ENCODE data around the gene CXCL16. TPM values are rescaled to one million over a fixed set of nuclear protein-coding genes. Genes with fewer than 3 reads are reported as not detected.
A peak's percentile ranks its signal among the peaks of the same experiment; 100 is the strongest.

CXCL16 gene
- total RNA-seq, 1 donor from 2014 or later = not detected

DNA sequence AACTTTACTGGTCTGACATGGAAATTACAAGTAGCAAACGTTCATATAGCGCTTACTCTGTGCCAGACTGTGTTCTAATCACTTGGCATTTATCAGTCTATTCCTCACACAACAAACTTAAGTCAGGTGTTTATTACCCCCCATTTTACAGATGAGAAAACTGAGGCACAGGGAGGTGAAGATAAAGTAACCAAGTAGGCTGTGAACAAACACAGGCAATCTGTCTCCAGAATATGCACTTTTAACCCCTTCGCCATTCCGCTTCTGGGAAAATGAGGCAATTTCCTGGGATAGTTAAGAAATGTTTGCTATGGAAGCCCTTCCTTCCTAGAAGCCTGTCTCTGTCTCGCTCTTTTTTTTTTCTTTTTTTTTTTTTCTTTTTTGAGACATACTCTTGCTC, 12.2 kb upstream of the CXCL16 start:
- no peak for TF ChIP-seq CTCF (IDR thresholded peaks at IDR 0.05; ENCODE audit: partially characterized antibody, unreplicated experiment)
- no peak for DNase-seq
- Mint-ChIP-seq H3K4me1 (ENCODE audit: low read depth, unreplicated experiment) (no peaks in the 10 kb centered on the region), H3K36me3 (ENCODE audit: unreplicated experiment) (no peaks in the 10 kb centered on the region), H3K27me3 (ENCODE audit: unreplicated experiment) (no peaks in the 10 kb centered on the region), H3K9me3 (ENCODE audit: unreplicated experiment) (peaks cover 5% of the 10 kb centered on the region), H3K4me3 (ENCODE audit: unreplicated experiment) (no peak overlapping the region), H3K27ac (ENCODE audit: unreplicated experiment) (peak overlapping the region; percentile 6)

- Mint-ChIP-seq H3K27me3 (ENCODE audit: unreplicated experiment) (no peaks in the 10 kb centered on the region), H3K27ac (ENCODE audit: unreplicated experiment) (no peak overlapping the region), H3K9me3 (ENCODE audit: unreplicated experiment) (peaks cover 5% of the 10 kb centered on the region), H3K4me3 (ENCODE audit: unreplicated experiment) (no peak overlapping the region), H3K4me1 (ENCODE audit: low read depth, unreplicated experiment) (no peaks in the 10 kb centered on the region), H3K36me3 (ENCODE audit: unreplicated experiment) (no peaks in the 10 kb centered on the region)
- TF ChIP-seq CTCF (IDR thresholded peaks at IDR 0.05; ENCODE audit: partially characterized antibody, unreplicated experiment) = no peak
- DNase-seq = no peak
Observed at GRCh38 chr17:4750606-4751005, 10.9 kb upstream of the CXCL16 start.

- no peak for TF ChIP-seq CTCF (IDR thresholded peaks at IDR 0.05; ENCODE audit: partially characterized antibody, unreplicated experiment)
- Mint-ChIP-seq H3K36me3 (ENCODE audit: unreplicated experiment) (no peaks in the 10 kb centered on the region), H3K4me3 (ENCODE audit: unreplicated experiment) (no peak overlapping the region), H3K27ac (ENCODE audit: unreplicated experiment) (no peak overlapping the region), H3K4me1 (ENCODE audit: low read depth, unreplicated experiment) (no peaks in the 10 kb centered on the region), H3K27me3 (ENCODE audit: unreplicated experiment) (peaks cover 5% of the 10 kb centered on the region), H3K9me3 (ENCODE audit: unreplicated experiment) (peaks cover 4% of the 10 kb centered on the region)
- no peak for DNase-seq
Observed at GRCh38 chr17:4748686-4749085, 9.0 kb upstream of the CXCL16 start.

DNA sequence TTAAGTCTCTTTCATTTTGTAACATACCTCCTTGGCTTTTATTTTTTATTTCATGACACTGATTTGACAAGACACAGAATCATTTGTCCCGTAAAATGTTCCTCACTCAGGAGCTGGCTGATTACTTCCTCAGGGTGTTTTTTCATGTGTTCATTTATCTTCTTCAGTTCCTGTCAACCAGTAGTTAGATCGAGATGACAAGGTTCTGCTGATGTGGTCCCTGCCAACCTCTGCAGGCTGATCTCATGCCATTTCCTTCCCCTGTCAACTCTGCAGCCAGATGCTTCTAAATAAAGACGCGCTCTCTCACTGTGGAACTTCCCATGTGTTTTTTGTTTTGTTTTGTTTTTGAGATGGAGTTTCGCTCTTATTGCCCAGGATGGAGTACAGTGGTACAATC, 8.1 kb upstream of the CXCL16 start:
- peaks cover 4% of the 10 kb centered on the region for H3K9me3 Mint-ChIP-seq (ENCODE audit: unreplicated experiment)
- no peak for DNase-seq
- no peaks in the 10 kb centered on the region for H3K36me3 Mint-ChIP-seq (ENCODE audit: unreplicated experiment)
- H3K27me3 Mint-ChIP-seq (ENCODE audit: unreplicated experiment) = peaks cover 8% of the 10 kb centered on the region
- no peak for TF ChIP-seq CTCF (IDR thresholded peaks at IDR 0.05; ENCODE audit: partially characterized antibody, unreplicated experiment)
- H3K27ac Mint-ChIP-seq (ENCODE audit: unreplicated experiment) = no peak overlapping the region
- no peaks in the 10 kb centered on the region for H3K4me1 Mint-ChIP-seq (ENCODE audit: low read depth, unreplicated experiment)
- H3K4me3 Mint-ChIP-seq (ENCODE audit: unreplicated experiment) = no peak overlapping the region

DNA sequence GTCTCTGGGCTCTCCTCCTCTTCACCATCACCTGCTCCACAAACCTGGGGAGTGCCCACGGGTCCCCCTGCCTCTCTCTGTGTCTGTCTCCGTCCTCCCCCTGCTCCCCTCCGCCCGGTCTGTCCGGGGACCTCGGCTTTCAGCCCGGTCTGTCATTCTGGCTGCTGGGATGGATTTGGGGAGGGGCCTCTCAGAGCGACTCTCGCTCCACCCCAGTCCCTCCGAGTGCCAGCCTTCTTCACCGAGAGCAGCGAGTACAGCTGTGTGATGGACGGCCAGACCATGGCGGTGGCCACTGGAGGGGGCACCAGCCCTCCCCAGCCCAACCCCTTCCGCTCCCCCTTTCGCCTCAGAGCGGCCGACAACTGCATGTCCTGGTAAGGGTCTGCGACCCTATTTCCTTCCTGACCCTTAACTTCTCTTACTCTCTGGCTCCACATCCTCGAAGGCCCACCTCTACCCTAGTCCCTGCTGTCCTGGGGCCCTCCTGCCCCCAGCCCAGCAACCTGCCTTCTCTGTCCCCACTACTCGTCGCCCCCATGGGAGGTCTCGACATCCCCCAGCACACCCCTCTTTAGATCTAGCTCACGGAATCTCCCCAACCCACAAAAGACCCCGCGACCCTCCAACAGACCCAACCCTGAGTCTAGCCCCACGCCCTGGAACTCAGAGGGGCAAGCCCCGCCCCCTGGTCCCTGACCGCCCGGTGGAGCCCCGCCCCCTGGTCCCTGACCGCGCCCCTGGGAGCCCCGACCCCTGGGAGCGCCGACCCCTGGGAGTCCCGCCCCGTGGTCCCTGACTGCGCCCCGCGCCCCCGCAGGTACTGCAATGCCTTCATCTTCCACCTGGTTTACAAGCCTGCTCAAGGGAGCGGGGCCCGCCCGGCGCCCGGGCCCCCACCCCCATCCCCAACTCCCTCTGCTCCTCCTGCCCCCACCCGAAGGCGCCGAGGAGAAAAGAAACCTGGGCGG, 5.6 kb upstream of the CXCL16 start:
- H3K27ac Mint-ChIP-seq (ENCODE audit: unreplicated experiment) = no peak overlapping the region

More for the DNA sequence above, 5.6 kb upstream of the CXCL16 start:
- Mint-ChIP-seq H3K9me3 (ENCODE audit: unreplicated experiment) (peaks cover 2% of the 10 kb centered on the region), H3K36me3 (ENCODE audit: unreplicated experiment) (peaks cover 3% of the 10 kb centered on the region), H3K4me3 (ENCODE audit: unreplicated experiment) (peak overlapping the region; percentile 34), H3K4me1 (ENCODE audit: low read depth, unreplicated experiment) (no peaks in the 10 kb centered on the region), H3K27me3 (ENCODE audit: unreplicated experiment) (peaks cover 17% of the 10 kb centered on the region)
- TF ChIP-seq CTCF (IDR thresholded peaks at IDR 0.05; ENCODE audit: partially characterized antibody, unreplicated experiment) = no peak
- DNase-seq = no peak
